Measurements from ENCODE around the gene ZNF652.

Gene ZNF652

DNA sequence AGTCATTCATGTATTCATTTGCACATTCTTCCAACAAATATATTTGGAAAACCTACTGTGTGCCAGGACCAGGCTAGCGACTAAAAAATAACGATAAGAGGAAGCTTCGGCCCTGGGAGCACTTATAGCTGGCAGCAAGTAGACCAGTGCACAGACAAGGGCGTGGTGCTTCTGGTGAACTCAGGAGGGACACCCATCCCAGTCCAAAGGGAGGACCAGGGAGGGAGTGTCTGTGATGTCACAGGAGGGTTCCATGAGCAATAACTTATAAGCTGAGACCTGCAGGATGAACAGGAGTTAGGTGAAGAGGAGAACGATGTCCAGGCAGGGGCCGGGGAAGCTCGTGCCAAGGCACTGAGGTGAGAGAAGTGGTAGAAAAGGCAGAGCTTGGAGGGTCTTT, 114.1 kb downstream of the ZNF652 start:
- no peak for TF ChIP-seq EZH2phosphoT487 (IDR thresholded peaks at IDR 0.05; ENCODE audit: borderline replicate concordance, low read length)
- TF ChIP-seq, protein P1, sequence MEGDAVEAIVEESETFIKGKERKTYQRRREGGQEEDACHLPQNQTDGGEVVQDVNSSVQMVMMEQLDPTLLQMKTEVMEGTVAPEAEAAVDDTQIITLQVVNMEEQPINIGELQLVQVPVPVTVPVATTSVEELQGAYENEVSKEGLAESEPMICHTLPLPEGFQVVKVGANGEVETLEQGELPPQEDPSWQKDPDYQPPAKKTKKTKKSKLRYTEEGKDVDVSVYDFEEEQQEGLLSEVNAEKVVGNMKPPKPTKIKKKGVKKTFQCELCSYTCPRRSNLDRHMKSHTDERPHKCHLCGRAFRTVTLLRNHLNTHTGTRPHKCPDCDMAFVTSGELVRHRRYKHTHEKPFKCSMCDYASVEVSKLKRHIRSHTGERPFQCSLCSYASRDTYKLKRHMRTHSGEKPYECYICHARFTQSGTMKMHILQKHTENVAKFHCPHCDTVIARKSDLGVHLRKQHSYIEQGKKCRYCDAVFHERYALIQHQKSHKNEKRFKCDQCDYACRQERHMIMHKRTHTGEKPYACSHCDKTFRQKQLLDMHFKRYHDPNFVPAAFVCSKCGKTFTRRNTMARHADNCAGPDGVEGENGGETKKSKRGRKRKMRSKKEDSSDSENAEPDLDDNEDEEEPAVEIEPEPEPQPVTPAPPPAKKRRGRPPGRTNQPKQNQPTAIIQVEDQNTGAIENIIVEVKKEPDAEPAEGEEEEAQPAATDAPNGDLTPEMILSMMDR (IDR thresholded peaks at IDR 0.05; ENCODE audit: low read depth, low read length, poor library complexity, severe bottlenecking), result no peak

DNA sequence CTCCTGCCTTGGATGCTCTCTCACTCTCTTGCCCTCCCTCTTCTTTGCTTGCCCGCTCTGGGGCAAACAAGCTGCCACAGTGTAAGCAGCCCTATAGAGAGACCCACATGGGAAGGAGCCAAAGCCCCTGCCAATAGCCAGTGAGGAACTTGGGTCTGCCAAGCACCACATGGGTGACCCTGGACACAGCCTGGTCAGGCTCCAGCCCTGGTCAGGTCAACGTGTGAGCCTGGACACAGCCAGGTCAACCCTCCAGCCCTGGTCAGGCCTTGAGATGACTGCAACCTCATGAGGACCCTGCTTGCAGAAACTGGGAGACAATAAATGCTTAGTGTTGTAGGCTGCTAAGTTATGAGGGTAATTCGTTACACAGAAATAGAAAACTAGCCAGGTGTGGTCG, 117.2 kb downstream of the ZNF652 start:
- peaks cover 15% of the 10 kb centered on the region for H3K4me1 ChIP-seq (ENCODE audit: control insufficient read depth, low read length)
- TF ChIP-seq, protein P1 (IDR thresholded peaks at IDR 0.05; ENCODE audit: low read depth, low read length, poor library complexity, severe bottlenecking), result no peak
- TF ChIP-seq EZH2phosphoT487 (IDR thresholded peaks at IDR 0.05; ENCODE audit: borderline replicate concordance, low read length), result no peak
- no peak overlapping the region for H3K4me3 ChIP-seq (ENCODE audit: low read length)
- H3F3A ChIP-seq (ENCODE audit: control insufficient read depth, insufficient read depth), result no peaks in the 10 kb centered on the region
- H3K27me3 ChIP-seq (ENCODE audit: control insufficient read depth, low read length), result peaks cover 16% of the 10 kb centered on the region
- no peaks in the 10 kb centered on the region for H3K36me3 ChIP-seq (ENCODE audit: control insufficient read depth, low read length)
- no peaks in the 10 kb centered on the region for H3K9me3 ChIP-seq (ENCODE audit: control insufficient read depth, insufficient read depth, low read length)
- no peaks in the 10 kb centered on the region for H3K9me2 ChIP-seq (replicated peaks; ENCODE audit: control insufficient read depth, low read length)
- H3K79me2 ChIP-seq (ENCODE audit: control insufficient read depth, low read length), result no peaks in the 10 kb centered on the region
- no peaks in the 10 kb centered on the region for H4K20me1 ChIP-seq (ENCODE audit: control insufficient read depth, insufficient read depth, low read depth, low read length)
- H3K4me2 ChIP-seq (ENCODE audit: low read length), result no peak overlapping the region
- no peak overlapping the region for H3K27ac ChIP-seq (ENCODE audit: low read depth, low read length)

More for the DNA sequence above, 114.1 kb downstream of the ZNF652 start:
- Histone ChIP-seq H3K4me1 (ENCODE audit: control insufficient read depth, low read length) (peaks cover 18% of the 10 kb centered on the region), H3K79me2 (ENCODE audit: control insufficient read depth, low read length) (no peaks in the 10 kb centered on the region), H3K4me2 (ENCODE audit: low read length) (no peak overlapping the region), H3K27me3 (ENCODE audit: control insufficient read depth, low read length) (peaks cover 24% of the 10 kb centered on the region), H4K20me1 (ENCODE audit: control insufficient read depth, insufficient read depth, low read depth, low read length) (no peaks in the 10 kb centered on the region), H3K36me3 (ENCODE audit: control insufficient read depth, low read length) (no peaks in the 10 kb centered on the region), H3K9me3 (ENCODE audit: control insufficient read depth, insufficient read depth, low read length) (no peaks in the 10 kb centered on the region), H3K4me3 (ENCODE audit: low read length) (no peak overlapping the region), H3F3A (ENCODE audit: control insufficient read depth, insufficient read depth) (no peaks in the 10 kb centered on the region), H3K27ac (ENCODE audit: low read depth, low read length) (no peak overlapping the region), H3K9me2 (replicated peaks; ENCODE audit: control insufficient read depth, low read length) (no peaks in the 10 kb centered on the region)
